Stimulated activated CD8-positive, alpha-beta memory T cell treated with anti-CD3 and anti-CD28 coated beads, Interleukin-15, amount 100 ng/mL, for 1 hour (primary cell): ENCODE data around the gene NTMT1.

Source experiments
- DNase-seq: peaks from one replicate; pipeline ENCODE4 v3.0.0-alpha.2; 2020; ENCODE audit warnings: low read depth

The NTMT1 gene

DNA sequence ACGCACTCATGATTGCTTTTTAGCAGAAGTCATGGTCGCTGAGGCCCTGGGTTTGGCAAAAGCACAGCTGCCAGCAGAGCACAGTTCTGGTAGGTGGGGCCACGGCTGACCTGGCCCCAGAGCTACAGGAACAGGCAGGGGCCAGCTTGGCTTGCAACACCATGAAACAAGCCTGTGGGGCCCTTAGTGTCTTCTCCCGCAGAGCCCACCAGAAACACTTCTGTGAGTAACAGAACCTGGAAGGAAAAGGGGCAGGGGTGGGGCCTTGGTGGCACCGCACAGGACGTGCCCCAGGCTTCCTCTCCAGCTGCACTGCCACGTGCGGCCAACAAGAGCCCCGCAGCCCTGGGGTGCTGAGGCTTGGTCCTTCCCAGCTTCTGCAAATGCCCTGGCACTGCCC is 11.1 kb downstream of the NTMT1 start:
- DNase-seq: no peak

DNA sequence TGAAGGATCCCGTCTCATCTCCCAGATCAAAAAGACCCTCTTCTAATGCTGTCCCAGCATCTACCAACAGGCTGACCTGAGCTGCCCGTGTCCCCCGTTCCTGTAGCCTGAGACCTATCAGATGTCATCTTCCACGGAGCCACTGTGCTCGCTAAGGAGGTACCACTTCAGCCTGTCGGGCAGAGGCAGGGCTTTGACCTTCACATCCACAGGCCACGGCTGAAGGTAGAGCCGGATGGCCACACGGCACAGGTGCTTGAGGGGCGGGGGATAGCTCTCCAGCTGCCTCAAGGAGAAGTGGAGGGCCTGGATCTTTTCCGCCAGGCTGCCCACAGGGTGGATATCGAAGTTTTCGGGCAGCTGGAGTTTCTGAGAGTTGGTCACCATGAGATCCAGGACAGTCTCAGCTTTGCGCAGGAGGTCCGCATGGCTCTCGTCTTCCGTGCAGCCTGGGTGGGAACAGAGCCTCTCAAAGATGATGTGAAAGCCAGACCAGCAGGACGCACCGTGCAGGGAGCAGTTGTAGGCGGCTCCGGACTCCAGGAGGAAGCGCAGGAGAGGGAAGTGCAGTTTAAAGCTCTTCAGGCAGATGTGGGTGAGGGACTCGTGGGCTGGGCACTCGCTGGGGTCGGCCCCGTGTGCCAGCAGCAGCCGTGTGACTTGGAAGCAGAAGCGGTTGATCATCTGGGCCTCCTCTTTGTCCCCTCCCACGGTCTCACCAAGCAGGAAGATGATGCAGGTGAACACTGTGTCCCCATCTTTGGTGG is 11.9 kb downstream of the NTMT1 start:
- DNase-seq: no peak

DNA sequence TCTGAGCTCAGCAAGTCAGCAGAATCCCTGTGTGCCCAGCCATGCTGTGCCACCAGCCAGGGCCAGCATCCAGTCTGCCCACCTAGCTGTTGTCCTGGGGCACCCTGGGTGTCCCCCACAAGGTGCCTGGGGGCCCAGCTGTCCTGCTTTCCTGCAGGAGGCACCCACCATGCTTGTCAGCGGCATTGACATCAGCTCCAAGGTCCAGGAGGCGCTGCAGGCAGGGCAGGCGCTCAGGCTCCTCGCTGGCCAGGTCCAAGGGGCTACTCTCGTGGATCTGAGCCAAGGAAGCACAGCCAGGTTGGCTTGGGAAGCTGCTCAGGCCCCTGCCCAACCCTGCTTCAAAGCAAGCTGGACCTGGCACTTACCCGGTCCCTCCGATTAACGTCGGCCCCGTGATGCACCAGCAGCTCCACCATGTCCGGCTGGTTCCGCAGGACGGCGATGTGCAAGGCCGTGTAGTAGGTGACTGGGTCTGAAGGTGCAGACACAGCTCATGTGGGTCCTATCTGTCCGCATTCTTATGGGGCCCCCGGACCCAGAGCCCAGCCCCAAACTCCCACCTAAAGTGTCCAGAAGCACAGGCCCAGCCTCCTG is 13.2 kb downstream of the NTMT1 start:
- DNase-seq: no peak

DNA sequence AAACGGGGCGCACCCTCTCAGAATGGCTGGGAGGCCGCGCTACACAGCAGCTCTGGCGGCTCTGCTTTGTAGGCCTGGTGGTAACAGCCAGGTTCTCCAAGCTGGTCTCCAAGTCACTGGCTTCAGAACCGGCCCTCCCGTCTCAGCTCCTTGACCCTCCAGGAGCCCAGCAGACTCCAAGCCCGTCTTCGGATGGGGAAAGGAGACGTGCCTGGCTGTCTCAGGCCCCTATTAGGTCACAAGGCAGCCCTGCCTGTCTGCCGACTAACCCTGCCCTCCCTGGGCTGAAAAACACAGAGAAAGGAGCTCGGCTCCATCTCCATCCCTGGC is 13.8 kb downstream of the NTMT1 start:
- DNase-seq: no peak

- DNase-seq: no peak
Measured at GRCh38 chr9:129640086-129640870, 14.3 kb downstream of the NTMT1 start.

- no peak for DNase-seq
Measured at GRCh38 chr9:129640871-129641749, 15.1 kb downstream of the NTMT1 start.

GRCh38 chr9:129641750-129642585 is 16.0 kb downstream of the NTMT1 start, which contains the start of gene ASB6:
TSS of gene ASB6 (minus strand) at chr9:129642151. CDS start at chr9:129641999, 152 bp downstream.
- DNase-seq: peak; percentile 90

GRCh38 chr9:129643706-129644105 is 17.7 kb downstream of the NTMT1 start:
- no peak for DNase-seq

DNA sequence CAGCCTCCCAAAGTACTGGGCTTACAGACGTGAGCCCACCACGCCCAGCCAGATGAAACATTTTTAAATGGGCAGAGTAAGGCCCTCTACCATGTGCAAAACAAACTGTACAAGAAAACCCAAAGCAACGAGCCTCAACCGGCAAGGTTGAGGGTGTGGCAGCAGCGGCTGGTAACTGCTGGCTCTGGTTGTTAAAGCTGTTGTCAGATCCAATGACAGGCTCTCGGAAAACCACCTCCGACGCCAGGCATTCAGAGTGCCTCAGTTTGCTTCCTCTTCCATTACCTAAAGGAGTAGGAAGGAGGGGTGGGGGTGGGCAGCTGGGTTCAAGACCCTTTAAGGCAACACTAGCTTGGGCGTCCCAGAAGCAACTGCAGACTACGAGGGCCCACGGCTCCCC is 18.4 kb downstream of the NTMT1 start:
- no peak for DNase-seq

- DNase-seq: no peak
Measured at GRCh38 chr9:129644902-129645301, 18.9 kb downstream of the NTMT1 start.

DNA sequence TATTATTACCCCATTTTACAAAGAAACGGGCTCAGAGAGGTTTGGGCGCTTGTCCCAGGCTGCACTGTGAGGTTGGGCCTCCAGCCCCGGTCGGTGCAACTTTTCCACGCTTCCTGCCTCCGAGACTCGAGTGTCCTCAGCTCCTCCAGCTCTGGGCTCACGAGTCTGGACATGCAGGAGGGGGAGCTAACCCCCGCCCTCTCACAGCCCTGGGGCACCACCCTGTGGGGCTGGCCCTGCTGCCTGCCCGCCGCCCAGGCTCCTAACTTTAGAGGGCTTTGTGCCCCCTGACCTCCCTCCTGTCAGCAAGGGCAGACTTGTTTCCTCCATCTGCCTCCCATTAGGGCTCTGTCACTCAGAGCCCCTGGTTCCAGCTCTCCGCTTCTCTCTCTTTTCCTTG is 20.3 kb downstream of the NTMT1 start:
- DNase-seq: no peak

DNA sequence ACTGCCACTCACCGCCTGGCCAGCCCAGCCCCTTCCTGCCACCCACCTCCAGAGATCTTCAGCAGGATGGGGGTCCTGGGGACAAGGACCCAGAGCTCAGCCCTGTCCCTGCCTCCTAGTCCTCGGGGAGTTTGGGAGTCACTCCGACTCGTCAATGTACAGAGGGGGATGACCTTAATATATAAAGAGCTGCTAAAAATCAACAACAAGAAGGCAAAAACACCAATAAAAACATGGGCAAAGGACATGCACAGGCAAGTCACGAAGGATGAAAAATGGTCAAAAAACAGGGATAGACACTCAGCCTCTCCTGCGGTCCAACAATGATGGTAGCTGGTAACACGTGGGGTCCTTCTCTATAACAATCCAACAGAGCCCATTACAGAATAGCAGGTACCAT is 20.7 kb downstream of the NTMT1 start:
- DNase-seq: no peak

- no peak for DNase-seq
Measured at GRCh38 chr9:129647635-129648034, 21.7 kb downstream of the NTMT1 start.

GRCh38 chr9:129648092-129648763 is 22.3 kb downstream of the NTMT1 start:
- no peak for DNase-seq

DNA sequence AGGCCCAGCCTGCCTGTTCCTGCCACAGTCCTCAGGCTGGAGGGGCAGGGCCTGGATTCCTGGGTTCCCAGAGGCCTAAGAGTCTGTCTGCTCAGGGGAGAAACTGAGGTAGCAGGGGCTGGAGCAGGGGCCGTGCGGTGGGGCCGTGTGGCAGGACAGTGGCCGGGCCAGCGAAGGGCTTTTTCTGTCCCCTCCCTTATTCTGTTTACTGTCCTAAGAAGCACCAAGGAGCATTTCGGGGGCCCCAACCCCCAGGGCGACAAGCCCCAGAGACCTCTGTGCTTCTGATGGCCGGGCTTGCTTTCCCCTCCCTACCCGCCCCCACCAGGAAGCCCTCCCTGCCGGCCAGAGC is 22.8 kb downstream of the NTMT1 start:
- DNase-seq: no peak

DNA sequence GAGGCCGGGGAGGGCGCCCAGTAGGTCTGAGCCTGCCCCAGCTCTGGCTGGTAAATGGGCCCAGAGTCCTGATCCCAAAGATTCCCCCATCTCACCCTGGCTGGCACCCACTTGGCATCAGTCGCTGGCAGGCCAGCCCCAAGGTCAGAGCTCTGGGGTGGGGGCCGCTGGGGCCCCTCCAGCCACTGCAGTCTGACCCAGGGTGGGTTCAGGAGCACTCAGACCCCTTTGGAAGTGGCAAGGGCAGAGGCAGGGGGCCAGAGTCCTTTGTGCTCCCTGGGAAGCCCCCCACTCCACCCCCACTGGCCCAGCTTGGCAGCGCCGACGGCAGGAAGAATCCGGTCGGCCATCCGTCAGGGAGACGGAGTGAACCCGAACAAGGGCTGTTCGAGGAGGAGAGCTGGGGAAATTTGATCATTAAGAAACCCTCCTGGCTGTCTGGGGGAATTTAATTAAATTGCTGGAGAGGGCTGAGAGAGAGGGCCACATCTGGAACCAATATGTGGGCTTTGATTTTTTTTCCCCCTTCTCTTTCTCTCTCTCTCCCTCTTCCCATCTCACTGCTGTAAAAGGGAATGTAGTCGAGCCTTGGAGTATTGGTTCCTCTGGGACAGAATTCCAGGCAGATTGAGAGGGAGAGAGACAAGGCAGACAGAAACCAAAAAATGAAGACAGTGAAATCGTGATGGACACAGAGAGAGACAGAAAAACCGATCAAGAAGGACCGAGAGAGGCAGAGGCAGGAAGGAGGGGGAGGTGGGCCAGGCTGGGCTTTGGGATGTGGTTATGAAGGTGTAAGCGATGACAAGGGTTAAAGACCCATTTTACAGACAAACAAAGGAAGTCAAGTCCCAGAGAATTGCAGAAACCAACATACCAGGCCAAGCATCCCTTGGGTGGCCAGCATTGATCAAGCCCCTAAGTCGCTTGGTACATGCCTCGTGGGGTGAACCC is 24.0 kb downstream of the NTMT1 start:
- no peak for DNase-seq

- no peak for DNase-seq
Measured at GRCh38 chr9:129650680-129651235, 24.8 kb downstream of the NTMT1 start.

DNA sequence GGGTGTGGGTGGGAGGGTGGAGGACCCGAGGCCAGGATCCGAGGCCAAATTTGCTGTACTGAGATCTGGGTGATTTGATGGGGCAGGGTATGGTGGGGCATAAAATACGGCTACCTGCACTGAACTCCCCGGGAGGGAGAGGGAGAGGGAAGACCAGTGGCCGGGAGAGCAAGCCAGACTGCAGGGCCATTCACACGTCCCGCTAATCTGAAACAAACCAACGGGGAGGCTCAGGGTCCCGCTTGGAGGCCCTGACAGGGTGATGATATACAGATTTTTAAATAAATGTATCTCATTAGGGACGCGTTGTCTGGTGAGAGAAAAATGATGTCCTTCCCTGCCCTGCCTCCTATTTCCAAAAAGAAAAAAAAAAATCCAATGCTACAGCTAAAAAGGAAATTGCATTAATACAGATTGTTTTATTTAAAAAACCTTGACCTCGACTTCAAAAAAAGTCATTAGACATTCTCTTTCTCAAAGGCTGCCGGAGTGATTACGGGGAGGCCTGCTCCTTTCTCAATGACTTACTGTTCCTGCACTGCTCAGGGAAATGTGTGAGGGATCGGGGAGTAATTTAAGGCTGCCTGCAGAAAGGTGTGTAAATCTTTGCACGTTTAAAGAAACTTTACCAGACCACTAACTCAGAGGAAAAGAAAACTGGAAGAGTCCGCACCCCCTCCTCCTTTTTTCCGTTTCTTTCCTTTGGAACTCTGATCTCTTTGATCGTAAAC is 28.0 kb downstream of the NTMT1 start:
- DNase-seq: no peak
